Upper lobe of right lung (tissue), 1 donor: ENCODE results near the gene CRISPLD2. TPM values are rescaled to one million over a fixed set of nuclear protein-coding genes. Genes with fewer than 3 reads are reported as not detected.

Experiments
- ATAC-seq: fragments of 200-7000 bp; cut with Tn5 transposase; one replicate; pipeline ENCODE4 v1.9.1; 2020; ENCODE audit warnings: mild to moderate bottlenecking, moderate library complexity
- DNase-seq: peaks from one replicate; pipeline ENCODE4 v3.0.0-alpha.2; 2020
- H3K27ac ChIP-seq: fragments of 200-600 bp; one replicate; pipeline ENCODE4 v1.8.0; 2022
- H3K27me3 ChIP-seq: fragments of 200-600 bp; one replicate; pipeline ENCODE4 v1.8.0; 2022; ENCODE audit warnings: mild to moderate bottlenecking
- H3K36me3 ChIP-seq: fragments of 200-600 bp; one replicate; pipeline ENCODE4 v1.8.0; 2022
- H3K4me1 ChIP-seq: fragments of 200-600 bp; one replicate; pipeline ENCODE4 v1.8.0; 2022
- H3K4me3 ChIP-seq: fragments of 200-600 bp; one replicate; pipeline ENCODE4 v1.8.0; 2022; ENCODE audit warnings: mild to moderate bottlenecking
- H3K9me3 ChIP-seq: fragments of 200-600 bp; one replicate; pipeline ENCODE4 v1.8.0; 2022
- CTCF ChIP-seq: fragments of 200-600 bp; IDR thresholded peaks from one replicate; pipeline ENCODE4 v1.8.0; 2022; ENCODE audit warnings: antibody characterized with exemption
- intact Hi-C: fragments of 100-400 bp; cut with DNase I; formaldehyde crosslinking; loops from one replicate; pipeline ENCODE4 v1.11.0; 2022
- total RNA-seq: library from RNA; stranded (reverse); fragmentation: NEBNext Ultra II Directional; extraction: Animal tissue kit (Norgen Biotek cat#: 25700); gene quantifications from one replicate; pipeline ENCODE4 v1.2.1, GENCODE V29; 2021
- donor health status: DM: no; HTN: yes; CAD: no; lungs with severe emphysema.

Gene CRISPLD2
- total RNA-seq, 1 donor from 2014 or later, result 61.9 TPM

DNA sequence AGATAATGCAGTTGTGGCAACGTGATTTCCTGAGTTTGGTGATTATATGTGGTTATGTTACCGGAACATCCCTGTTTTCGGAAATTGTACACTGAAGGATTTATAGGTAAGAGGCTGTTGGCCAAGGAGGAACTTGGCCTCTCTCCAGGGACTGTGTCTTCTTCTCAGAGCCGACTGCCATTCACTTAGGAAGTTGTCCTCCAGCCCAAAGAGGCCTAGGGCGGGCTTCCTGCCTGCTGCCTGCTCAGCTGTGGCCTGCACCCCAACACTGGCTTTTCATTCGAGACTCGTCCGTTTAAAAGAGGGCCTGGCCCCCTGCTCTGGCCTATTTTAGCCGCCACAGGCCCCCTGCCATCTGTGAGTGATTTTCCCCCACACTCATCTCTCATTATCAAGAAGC is 127.2 kb downstream of the CRISPLD2 start:
- Histone ChIP-seq H3K27ac (no peak overlapping the region), H3K4me3 (no peak overlapping the region), H3K27me3 (no peaks in the 10 kb centered on the region), H3K9me3 (no peaks in the 10 kb centered on the region), H3K4me1 (peaks cover 4% of the 10 kb centered on the region), H3K36me3 (no peaks in the 10 kb centered on the region)
- no peak for TF ChIP-seq CTCF
- intact Hi-C loops, result no loop called here
- ATAC-seq (peak; percentile 56), DNase-seq (no peak)

- ATAC-seq, result no peak
- DNase-seq, result no peak
- Histone ChIP-seq H3K36me3 (no peaks in the 10 kb centered on the region), H3K4me1 (peaks cover 13% of the 10 kb centered on the region), H3K9me3 (no peaks in the 10 kb centered on the region), H3K27ac (no peak overlapping the region), H3K27me3 (no peaks in the 10 kb centered on the region), H3K4me3 (no peak overlapping the region)
- intact Hi-C loops, result no loop called here
- no peak for TF ChIP-seq CTCF
Measured at GRCh38 chr16:84947996-84948850, 128.4 kb downstream of the CRISPLD2 start.

DNA sequence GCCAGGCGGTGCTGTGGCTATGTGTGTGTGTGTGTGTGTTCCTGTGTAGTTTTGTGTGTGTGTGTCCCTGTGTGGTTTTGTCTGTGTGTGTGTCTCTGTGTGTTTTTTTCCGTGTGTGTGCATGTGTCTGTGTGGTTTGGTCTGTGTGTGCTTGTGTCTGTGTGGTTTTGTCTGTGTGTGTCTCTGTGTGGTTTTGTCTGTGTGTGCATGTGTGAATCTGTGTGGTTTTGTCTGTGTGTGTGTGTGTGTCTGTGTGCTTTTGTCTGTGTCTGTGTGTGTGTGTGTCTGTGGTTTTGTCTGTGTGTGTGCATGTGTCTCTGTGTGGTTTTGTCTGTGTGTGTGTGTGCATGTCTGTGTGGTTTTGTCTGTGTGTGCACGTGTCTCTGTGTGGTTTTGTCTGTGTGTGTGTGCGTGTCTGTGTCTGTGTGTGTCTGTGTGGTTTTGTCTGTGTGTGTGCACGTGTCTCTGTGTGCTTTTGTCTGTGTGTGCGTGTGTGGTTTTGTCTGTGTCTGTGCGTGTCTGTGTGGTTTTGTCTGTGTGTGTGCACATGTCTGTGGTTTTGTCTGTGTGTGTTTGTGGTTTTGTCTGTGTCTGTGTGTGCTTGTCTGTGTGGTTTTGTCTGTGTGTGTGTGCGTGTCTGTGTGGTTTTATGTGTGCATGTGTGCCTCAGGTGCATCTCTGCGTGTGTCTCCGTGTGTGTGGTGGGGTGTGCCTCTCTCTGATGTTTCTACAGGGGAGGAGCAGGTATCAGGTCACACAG is 129.2 kb downstream of the CRISPLD2 start:
- TF ChIP-seq CTCF, result no peak
- intact Hi-C loops, result no loop called here
- Histone ChIP-seq H3K27ac (no peak overlapping the region), H3K36me3 (no peaks in the 10 kb centered on the region), H3K9me3 (no peaks in the 10 kb centered on the region), H3K4me1 (peaks cover 18% of the 10 kb centered on the region), H3K4me3 (no peak overlapping the region), H3K27me3 (no peaks in the 10 kb centered on the region)
- no peak for ATAC-seq
- DNase-seq, result no peak

DNA sequence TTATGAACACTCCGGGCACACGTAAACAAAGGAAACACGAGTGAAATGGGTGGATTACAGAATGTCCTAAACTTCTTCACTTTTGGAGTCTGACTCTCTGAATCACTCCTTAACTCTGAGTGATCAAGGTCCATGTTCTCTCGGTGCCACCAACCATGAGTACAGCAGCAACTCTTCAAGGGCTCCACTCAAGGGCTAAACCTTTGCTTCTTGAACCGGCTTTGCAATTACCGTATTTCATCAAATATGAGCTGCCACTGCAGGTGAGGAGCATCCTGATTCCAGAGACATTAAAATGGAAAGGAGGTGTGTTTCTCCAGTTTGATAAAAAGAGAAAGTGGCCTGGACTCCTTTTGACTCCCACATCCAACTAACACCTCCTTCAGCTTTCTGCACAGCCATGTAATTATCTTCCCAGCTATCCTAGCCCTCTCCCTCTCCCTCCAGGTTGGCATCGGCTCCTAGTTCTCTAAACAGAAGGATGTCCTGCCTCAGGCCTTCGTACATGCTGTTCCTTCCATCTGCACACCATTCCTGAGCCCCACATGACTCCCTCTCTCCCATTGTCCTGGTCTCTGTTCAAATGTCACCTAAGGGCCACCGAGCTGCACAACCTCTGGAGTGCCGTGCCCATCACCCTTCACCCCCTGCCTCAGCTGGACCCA is 130.1 kb downstream of the CRISPLD2 start:
- H3K9me3 ChIP-seq, result no peaks in the 10 kb centered on the region
- H3K36me3 ChIP-seq, result no peaks in the 10 kb centered on the region
- intact Hi-C loops, result loop anchor here (5.0 kb wide), 1 partner anchor 193 kb away; no protein-coding TSS in a partner anchor
- no peak overlapping the region for H3K27ac ChIP-seq
- peaks cover 18% of the 10 kb centered on the region for H3K4me1 ChIP-seq
- TF ChIP-seq CTCF, result no peak
- no peak for DNase-seq
- H3K27me3 ChIP-seq, result no peaks in the 10 kb centered on the region
- no peak overlapping the region for H3K4me3 ChIP-seq
- ATAC-seq, result peak; percentile 47

DNA sequence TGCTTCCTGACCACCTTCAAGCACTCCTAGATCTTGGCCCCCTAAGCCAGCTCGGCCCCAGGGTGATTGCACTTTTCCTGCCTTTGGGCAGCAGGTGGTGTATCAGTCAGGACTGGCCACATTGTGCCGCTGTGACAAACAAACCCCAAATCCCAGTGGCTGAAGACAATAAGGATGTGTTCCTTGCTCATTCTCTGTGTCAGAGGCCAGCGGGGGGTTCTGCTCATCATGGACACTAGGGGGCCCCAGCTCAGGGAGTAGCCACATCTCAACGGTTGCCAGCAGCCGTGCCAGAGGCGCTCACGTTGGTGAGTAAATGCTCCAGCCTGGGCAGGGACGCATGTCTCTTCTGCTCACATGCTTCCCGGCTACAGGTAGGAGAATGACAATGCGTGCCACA is 131.1 kb downstream of the CRISPLD2 start:
- ATAC-seq, result peak; percentile 21
- DNase-seq, result no peak
- H3K36me3 ChIP-seq, result no peaks in the 10 kb centered on the region
- H3K4me3 ChIP-seq, result no peak overlapping the region
- no peaks in the 10 kb centered on the region for H3K9me3 ChIP-seq
- no peaks in the 10 kb centered on the region for H3K27me3 ChIP-seq
- H3K27ac ChIP-seq, result no peak overlapping the region
- peaks cover 18% of the 10 kb centered on the region for H3K4me1 ChIP-seq
- TF ChIP-seq CTCF, result peak; percentile 23
- intact Hi-C loops, result loop anchor here (5.0 kb wide), 1 partner anchor 194 kb away; no protein-coding TSS in a partner anchor
